Muscle layer of duodenum (tissue), 2 donors: ENCODE measurements around the gene RAB6B.

Experiments used
- H3K27ac ChIP-seq: one replicate; pipeline ENCODE4 v1.7.0; 2013; ENCODE audit warnings: mild to moderate bottlenecking, low read length
- H3K27me3 ChIP-seq: one replicate; pipeline ENCODE4 v1.7.0; 2013; ENCODE audit warnings: low read depth, mild to moderate bottlenecking, control low read depth, low read length
- H3K36me3 ChIP-seq, 2 donors: one replicate each; pipeline ENCODE4 v1.7.0; 2013; ENCODE audit warnings: low read length in 2 of 2, control low read depth in 1 of 2, mild to moderate bottlenecking in 1 of 2; ENCODE audit not compliant: insufficient read depth in 2 of 2, control insufficient read depth in 1 of 2
- H3K4me1 ChIP-seq, 2 donors: one replicate each; pipeline ENCODE4 v1.7.0; 2013; ENCODE audit warnings: low read length in 2 of 2, mild to moderate bottlenecking in 2 of 2, control low read depth in 1 of 2, moderate library complexity in 1 of 2; ENCODE audit not compliant: insufficient read depth in 2 of 2, control insufficient read depth in 1 of 2
- H3K4me3 ChIP-seq, 2 donors: one replicate each; pipeline ENCODE4 v1.7.0; 2013; ENCODE audit warnings: low read length in 2 of 2, low read depth in 1 of 2, mild to moderate bottlenecking in 1 of 2
- H3K9me3 ChIP-seq, 2 donors: one replicate each; pipeline ENCODE4 v1.7.0; 2013; ENCODE audit warnings: low read length in 2 of 2, control low read depth in 1 of 2, mild to moderate bottlenecking in 1 of 2; ENCODE audit not compliant: control insufficient read depth in 1 of 2
- donor health status: healthy.

RAB6B gene

DNA sequence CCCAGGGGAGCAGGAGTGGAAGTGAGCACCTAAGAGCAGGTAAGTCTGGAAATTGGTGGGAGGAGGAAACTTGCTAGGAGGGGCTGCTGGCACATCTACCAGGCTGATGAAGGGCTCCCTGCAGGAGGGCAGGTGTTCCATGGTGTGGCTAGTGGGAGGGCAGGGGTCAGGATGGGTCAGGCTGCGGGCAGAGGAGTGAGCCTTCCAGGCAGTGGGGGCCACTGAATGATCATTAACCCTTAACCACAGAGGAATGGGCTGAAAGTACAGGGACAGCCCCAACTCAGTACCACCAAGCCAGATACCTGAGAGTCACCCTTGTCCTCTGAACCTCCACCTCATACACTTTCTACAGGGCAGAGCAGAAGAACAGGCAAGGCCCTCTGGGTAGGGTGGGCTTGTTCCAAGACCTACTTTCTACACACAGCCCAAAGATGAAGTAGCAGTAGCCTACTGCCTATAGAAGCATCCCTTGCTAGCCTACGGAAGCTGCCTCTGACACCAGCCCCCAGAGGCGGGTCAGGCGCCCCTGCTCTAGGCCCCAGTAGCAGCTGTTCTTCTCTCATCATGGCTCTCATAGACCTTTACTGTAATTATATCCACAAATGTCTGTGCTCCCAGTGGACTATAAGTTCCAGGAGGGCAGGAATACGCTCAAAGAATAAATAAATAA lies 4.6 kb downstream of the RAB6B start:
- Histone ChIP-seq H3K9me3 (no peaks in the 10 kb centered on the region), H3K36me3 (no peaks in the 10 kb centered on the region), H3K4me3 (no peak overlapping the region), H3K27ac (no peak overlapping the region), H3K4me1 (peaks cover 0 to 12% of the 10 kb centered on the region in 2 donors), H3K27me3 (no peaks in the 10 kb centered on the region)

DNA sequence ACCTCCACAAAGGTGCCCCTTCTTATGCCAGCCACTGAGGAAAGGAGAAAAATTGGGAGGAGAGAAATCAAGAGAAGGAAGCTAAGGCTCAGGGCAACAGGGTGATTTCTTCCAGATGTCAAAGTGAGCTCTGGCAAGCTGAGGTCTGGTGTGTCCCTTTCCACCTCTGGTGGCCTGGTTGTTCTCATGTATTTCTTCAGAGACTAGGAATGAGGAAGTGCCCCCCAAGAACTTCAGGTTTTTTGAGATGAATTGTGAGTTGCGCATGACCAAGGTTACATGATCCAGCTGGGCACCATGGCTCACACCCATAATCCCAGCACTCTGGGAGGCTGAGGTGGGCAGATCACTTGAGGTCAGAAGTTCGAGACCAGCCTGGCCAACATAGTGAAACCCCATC lies 5.6 kb downstream of the RAB6B start:
- H3K4me1 ChIP-seq = peaks cover 0 to 12% of the 10 kb centered on the region in 2 donors

DNA sequence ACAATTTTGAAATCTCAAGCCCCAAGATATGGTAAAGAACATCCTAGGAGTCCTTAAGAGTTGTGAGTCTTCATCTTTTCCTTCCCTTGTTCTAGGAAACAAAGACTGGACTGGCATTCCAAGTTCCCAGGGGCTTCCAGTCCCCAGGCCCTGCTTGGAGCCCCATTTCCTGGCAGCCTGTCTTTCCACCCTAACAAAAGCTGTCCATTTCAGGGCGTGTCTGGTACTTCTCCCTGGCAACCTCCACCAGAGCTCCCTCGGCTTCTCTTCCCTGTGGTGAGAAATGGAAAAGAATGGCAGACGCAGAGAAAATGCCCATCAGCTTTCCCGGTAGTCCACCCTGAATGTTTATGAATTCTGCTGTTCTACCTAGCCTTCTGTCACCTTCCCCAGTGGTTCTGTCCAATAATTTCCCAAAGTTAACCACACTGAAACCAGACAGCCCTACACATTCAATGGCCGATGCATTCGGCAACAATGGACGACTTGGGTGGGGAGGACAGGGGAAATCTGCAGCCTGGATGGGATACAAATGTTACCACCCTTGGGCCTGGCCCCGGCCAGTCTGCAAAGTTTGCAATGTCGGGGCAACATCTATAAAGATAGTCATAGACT lies 6.8 kb downstream of the RAB6B start:
- H3K27me3 ChIP-seq = no peaks in the 10 kb centered on the region
- H3K36me3 ChIP-seq = no peaks in the 10 kb centered on the region
- H3K27ac ChIP-seq = no peak overlapping the region
- H3K4me3 ChIP-seq = no peak overlapping the region
- H3K4me1 ChIP-seq = peaks cover 0 to 2% of the 10 kb centered on the region in 2 donors
- no peaks in the 10 kb centered on the region for H3K9me3 ChIP-seq

More for the DNA sequence above, 5.6 kb downstream of the RAB6B start:
- Histone ChIP-seq H3K4me3 (no peak overlapping the region), H3K27ac (no peak overlapping the region), H3K36me3 (no peaks in the 10 kb centered on the region), H3K9me3 (no peaks in the 10 kb centered on the region), H3K27me3 (no peaks in the 10 kb centered on the region)

DNA sequence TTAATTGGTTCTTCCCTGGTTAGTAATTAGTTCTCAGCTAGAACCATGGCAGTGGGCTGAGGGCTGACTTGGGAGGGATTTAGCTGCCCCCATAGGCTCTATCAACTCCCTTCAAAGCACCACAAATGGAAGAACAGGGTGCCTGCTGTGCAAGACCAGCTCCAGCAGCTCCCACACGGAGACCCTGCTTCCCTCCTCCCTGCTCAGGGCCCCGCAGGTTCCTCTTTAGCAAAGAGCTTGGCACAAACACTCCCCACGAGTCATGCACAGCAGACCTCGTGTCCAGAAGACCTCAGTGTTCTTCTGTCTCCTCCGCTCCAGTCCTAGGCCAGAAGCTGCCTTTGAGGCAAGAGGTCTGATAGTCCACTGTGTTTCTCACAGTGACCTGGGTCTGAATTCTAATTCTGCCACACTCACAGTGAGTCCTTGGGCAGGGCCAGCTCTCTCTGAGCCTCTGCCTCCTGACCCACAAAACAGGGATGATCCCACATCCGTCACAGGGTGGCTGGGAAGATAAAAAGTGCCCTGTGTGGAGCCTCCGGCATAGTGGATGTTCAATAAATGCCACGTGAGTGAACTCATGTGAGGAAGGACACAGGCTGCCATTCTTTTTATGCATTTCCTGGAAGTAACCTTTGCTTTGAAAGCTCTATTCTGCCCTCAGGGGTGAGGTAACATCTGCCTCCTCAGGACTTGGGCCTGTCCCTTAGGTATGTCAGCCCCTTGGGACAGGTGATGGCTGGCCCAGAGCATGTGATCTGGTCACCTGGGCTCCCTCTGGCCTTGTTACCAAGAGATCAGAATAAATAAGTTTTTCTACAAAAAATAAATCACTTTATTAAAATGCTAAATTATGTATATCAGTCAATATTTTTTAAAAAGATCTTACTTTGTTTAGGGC lies 7.6 kb downstream of the RAB6B start:
- H3K27me3 ChIP-seq = no peaks in the 10 kb centered on the region
- H3K4me1 ChIP-seq = no peaks in the 10 kb centered on the region
- no peaks in the 10 kb centered on the region for H3K36me3 ChIP-seq
- H3K27ac ChIP-seq = no peak overlapping the region
- no peaks in the 10 kb centered on the region for H3K9me3 ChIP-seq
- no peak overlapping the region for H3K4me3 ChIP-seq

DNA sequence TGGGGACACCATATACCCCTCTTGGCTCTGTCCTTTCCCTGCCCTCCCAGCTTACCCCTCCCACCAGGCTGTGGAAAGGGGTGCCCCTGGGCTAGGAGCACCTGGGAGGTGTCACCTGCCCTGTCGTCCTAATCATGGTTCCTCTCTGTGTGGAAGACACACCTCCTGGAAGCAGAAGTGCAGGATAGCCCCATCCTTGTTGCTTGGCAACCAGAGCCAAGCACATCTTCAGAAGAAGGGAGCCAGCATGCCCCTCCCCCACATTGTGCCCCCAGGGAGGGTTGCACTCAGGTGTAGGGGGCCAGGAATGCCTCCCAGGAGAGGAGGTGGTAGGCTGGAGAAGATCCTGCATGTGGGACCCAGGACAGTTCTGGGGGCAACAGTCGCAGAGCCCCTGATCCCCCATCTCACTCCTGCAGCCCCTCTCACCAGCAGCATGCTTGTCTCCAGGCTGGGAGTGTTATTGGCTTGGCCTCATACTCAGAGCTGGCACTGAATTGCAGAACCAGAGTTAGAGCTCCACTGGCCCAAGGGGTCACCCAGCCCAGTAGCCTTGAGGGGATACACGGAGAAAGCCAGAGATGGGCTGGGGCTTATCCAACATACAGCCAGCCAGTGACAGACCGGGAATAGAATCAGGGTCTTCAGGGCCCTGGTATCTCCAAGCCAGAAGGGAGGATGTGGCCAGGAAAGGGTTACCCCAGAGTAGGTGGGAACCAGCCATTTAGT lies 8.4 kb downstream of the RAB6B start:
- Histone ChIP-seq H3K4me1 (no peaks in the 10 kb centered on the region), H3K27me3 (no peaks in the 10 kb centered on the region), H3K9me3 (no peaks in the 10 kb centered on the region), H3K4me3 (no peak overlapping the region), H3K27ac (no peak overlapping the region), H3K36me3 (no peaks in the 10 kb centered on the region)

DNA sequence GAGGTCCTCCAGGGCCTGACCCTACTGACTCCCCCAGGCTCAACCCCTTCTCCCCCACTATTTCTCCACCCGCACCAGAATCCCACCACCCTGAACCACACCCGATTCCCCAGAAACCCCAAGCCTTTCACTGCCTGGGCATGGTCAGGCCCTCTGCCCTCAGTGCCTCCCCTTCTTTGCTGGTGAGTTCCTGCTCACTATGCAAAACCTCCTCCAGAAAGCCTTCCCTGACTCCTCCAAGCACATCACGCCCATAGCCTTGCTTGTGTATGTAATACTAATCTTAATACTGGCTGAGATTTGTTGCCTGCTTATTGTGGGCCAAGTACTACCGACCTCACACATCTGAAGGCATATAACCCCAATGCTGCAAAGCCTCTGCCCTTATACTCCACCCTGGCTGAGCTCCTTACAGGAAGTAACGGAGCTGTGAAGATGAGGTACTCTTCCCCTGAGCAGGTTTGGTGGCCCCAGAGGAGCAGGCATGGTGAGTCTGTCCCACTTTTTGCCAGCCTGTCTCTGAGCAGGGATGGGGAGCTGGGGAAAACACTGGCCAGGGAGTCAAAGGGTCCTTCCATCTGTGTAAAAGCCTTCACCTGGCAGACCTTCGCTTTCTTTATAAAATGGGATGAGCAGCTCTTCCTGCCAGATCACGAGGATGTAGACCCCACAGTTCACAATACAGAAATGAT lies 9.5 kb downstream of the RAB6B start:
- no peaks in the 10 kb centered on the region for H3K9me3 ChIP-seq
- no peaks in the 10 kb centered on the region for H3K27me3 ChIP-seq
- no peak overlapping the region for H3K27ac ChIP-seq
- H3K4me1 ChIP-seq = no peaks in the 10 kb centered on the region
- no peaks in the 10 kb centered on the region for H3K36me3 ChIP-seq
- H3K4me3 ChIP-seq = no peak overlapping the region

DNA sequence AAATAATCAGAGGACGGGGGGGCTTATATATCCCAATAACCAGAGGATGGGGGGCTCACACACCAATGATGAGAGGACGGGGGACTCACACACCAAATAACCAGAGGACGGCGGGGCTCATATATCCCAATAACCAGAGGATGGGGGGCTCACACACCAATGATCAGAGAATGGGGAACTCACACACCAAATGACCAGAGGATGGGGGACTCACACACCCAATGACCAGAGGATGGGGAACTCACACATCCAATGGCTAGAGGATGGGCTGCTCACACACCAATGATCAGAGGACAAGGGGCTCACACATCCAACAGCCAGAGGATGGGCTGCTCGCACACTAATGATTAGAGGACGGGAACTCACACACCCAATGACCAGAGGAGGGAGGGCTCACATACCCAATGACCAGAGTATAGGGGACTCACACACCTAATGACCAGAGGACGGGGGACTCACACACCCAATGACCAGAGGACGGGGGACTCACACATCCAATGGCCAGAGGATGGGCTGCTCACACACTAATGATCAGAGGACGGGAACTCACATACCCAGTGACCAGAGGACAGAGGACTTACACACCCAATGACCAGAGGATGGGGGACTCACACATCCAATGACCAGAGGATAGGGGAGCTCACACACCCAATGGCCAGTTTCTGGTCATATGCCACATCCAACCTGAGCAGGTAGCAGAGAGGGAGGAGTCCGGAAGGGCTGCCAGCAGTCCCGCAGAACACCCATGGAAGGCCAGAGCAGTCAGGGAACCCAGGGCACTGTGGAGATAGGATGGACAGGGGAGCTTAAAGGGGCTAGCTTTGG lies 10.6 kb downstream of the RAB6B start:
- no peaks in the 10 kb centered on the region for H3K36me3 ChIP-seq
- H3K27me3 ChIP-seq = no peaks in the 10 kb centered on the region
- H3K4me1 ChIP-seq = no peaks in the 10 kb centered on the region
- no peak overlapping the region for H3K4me3 ChIP-seq
- no peak overlapping the region for H3K27ac ChIP-seq
- no peaks in the 10 kb centered on the region for H3K9me3 ChIP-seq

DNA sequence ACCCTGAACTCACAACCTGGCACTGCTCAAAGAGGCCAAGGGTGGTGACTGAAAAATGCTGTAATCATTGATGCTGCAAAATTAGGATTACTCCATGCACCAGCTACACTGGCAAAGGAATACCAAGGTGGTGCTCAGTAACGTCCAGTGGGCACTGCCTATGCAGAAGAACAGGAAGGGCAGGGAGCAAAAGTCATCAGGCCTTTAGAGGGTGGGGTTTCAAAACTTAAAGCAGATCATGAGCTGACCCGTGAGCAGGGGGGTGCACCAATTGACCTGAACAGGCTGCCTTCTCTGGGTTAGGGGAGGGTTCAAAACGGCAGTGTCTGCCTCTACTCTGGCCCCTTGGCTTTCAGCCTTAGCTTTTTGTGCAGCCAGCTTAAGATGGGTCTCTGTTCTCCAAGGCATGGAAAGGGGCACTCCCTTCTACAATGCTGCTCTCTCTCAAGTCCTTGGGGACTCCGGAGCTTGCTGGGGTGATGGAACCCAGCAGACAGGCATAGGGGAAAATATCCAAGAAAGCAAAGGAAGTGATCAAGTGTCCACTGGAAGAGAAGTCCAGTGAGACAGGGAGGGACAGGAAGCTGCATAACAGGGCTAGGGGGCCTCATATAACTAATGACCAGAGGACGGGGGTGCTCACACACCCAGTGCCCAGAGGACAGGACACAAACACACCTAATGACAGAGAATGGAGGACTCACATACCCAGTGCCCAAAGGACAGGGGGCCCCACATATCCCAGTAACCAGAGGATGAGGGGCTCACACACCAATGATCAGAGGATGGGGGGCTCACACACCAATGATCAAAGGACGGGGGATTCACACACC lies 11.4 kb downstream of the RAB6B start:
- H3K9me3 ChIP-seq = no peaks in the 10 kb centered on the region
- no peak overlapping the region for H3K4me3 ChIP-seq
- H3K4me1 ChIP-seq = no peaks in the 10 kb centered on the region
- no peak overlapping the region for H3K27ac ChIP-seq
- H3K27me3 ChIP-seq = no peaks in the 10 kb centered on the region
- H3K36me3 ChIP-seq = no peaks in the 10 kb centered on the region

DNA sequence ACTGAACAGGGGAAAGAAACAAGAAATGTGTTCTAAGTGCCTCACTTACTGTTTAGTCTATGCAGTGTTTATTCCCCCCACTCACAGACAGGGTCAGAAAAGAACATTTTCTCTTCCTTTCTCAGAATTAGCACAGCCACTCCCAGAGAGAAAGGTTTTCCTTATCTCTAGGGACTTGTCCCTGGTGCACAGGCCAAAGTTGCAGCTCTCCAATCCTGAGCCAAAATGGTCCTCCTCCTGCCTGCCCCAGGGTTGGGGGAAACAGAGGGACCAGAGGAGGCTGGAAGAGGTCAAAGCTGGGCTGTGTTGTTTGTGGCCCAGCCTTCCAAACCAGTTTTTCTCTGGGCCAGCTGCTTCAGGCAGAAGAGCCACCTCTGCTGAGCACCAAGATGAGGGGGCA lies 12.0 kb downstream of the RAB6B start:
- no peak overlapping the region for H3K27ac ChIP-seq

More for the DNA sequence above, 12.0 kb downstream of the RAB6B start:
- Histone ChIP-seq H3K27me3 (no peaks in the 10 kb centered on the region), H3K9me3 (no peaks in the 10 kb centered on the region), H3K4me1 (no peaks in the 10 kb centered on the region), H3K36me3 (no peaks in the 10 kb centered on the region), H3K4me3 (no peak overlapping the region)
